HEK293 (cell line): ENCODE measurements around the gene PPP1CA.

Experiments
- CTCF ChIP-seq: fragments of 450-650 bp; formaldehyde crosslinking; IDR thresholded peaks from 2 replicates; pipeline ENCODE4 v1.5.1; 2016; ENCODE audit warnings: missing biosample characterization, missing genetic modification characterization
- ZNF37A ChIP-seq: fragments of 450-650 bp; IDR thresholded peaks from 2 replicates; pipeline ENCODE4 v1.5.1; 2018; ENCODE audit warnings: missing biosample characterization, missing genetic modification characterization

GRCh38 chr11:67437082-67437808 is 35.6 kb upstream of the PPP1CA start, which contains the start of gene PTPRCAP:
- TF ChIP-seq CTCF (tag by site-specific recombination): no peak
- no peak for TF ChIP-seq ZNF37A (tag by site-specific recombination)
